Ishikawa (cell line): Measurements from ENCODE around the gene ABCC1.

Experiments
- CEBPB ChIP-seq: IDR thresholded peaks from 2 replicates; pipeline ENCODE4 v1.6.1; 2012
- CREB1 ChIP-seq: IDR thresholded peaks from 2 replicates; pipeline ENCODE4 v1.6.1; 2012; ENCODE audit warnings: low read depth
- EGR1 ChIP-seq: IDR thresholded peaks from 2 replicates; pipeline ENCODE4 v1.6.1; 2012
- EP300 ChIP-seq: IDR thresholded peaks from 2 replicates; pipeline ENCODE4 v1.6.1; 2012; ENCODE audit warnings: borderline replicate concordance
- FOXM1 ChIP-seq: IDR thresholded peaks from 2 replicates; pipeline ENCODE4 v1.6.1; 2012; ENCODE audit warnings: low read depth, borderline replicate concordance
- MAX ChIP-seq: IDR thresholded peaks from 2 replicates; pipeline ENCODE4 v1.6.1; 2012
- NFIC ChIP-seq: IDR thresholded peaks from 2 replicates; pipeline ENCODE4 v1.6.1; 2012
- RAD21 ChIP-seq: IDR thresholded peaks from 2 replicates; pipeline ENCODE4 v1.6.1; 2012; ENCODE audit warnings: low read depth
- REST ChIP-seq: IDR thresholded peaks from 2 replicates; pipeline ENCODE4 v1.6.1; 2012; ENCODE audit warnings: low read depth, mild to moderate bottlenecking
- TAF1 ChIP-seq: IDR thresholded peaks from 2 replicates; pipeline ENCODE4 v1.6.1; 2012; ENCODE audit warnings: low read depth, mild to moderate bottlenecking
- TCF12 ChIP-seq: IDR thresholded peaks from 2 replicates; pipeline ENCODE4 v1.6.1; 2012; ENCODE audit warnings: low read depth
- TEAD4 ChIP-seq: IDR thresholded peaks from 2 replicates; pipeline ENCODE4 v1.6.1; 2012
- USF1 ChIP-seq: IDR thresholded peaks from 2 replicates; pipeline ENCODE4 v1.6.1; 2012
- YY1 ChIP-seq: IDR thresholded peaks from 2 replicates; pipeline ENCODE4 v1.6.1; 2012; ENCODE audit warnings: low read depth
- ZBTB7A ChIP-seq: IDR thresholded peaks from 2 replicates; pipeline ENCODE4 v1.6.1; 2012; ENCODE audit warnings: low read depth

ABCC1 gene

GRCh38 chr16:16171332-16171919, 222.0 kb downstream of the ABCC1 start:
- TF ChIP-seq TEAD4, result no peak
- no peak for TF ChIP-seq CREB1
- no peak for TF ChIP-seq EGR1
- no peak for TF ChIP-seq CEBPB
- no peak for TF ChIP-seq REST
- TF ChIP-seq YY1, result no peak
- no peak for TF ChIP-seq NFIC
- no peak for TF ChIP-seq EP300
- TF ChIP-seq TAF1, result no peak
- no peak for TF ChIP-seq FOXM1
- no peak for TF ChIP-seq MAX

- TF ChIP-seq TAF1, result no peak
- no peak for TF ChIP-seq FOXM1
- TF ChIP-seq REST, result no peak
- no peak for TF ChIP-seq CEBPB
- TF ChIP-seq YY1, result no peak
- TF ChIP-seq USF1, result no peak
- no peak for TF ChIP-seq EP300
- TF ChIP-seq RAD21, result no peak
- TF ChIP-seq MAX, result no peak
- no peak for TF ChIP-seq EGR1
- no peak for TF ChIP-seq CREB1
- TF ChIP-seq ZBTB7A, result no peak
- TF ChIP-seq TCF12, result no peak
- no peak for TF ChIP-seq TEAD4
- no peak for TF ChIP-seq NFIC
Measured at GRCh38 chr16:16172991-16173390, 223.6 kb downstream of the ABCC1 start.

- TF ChIP-seq TEAD4 (no peak), EP300 (no peak), CEBPB (no peak), CREB1 (no peak), RAD21 (no peak)
Measured at GRCh38 chr16:16175296-16175695, 225.9 kb downstream of the ABCC1 start.

GRCh38 chr16:16176328-16176727, 226.9 kb downstream of the ABCC1 start:
- TF ChIP-seq EP300, result no peak
- no peak for TF ChIP-seq YY1
- TF ChIP-seq TEAD4, result no peak
- TF ChIP-seq CEBPB, result no peak
- no peak for TF ChIP-seq NFIC
- no peak for TF ChIP-seq CREB1
- TF ChIP-seq RAD21, result no peak
- TF ChIP-seq EGR1, result no peak
- TF ChIP-seq MAX, result no peak
- no peak for TF ChIP-seq FOXM1

GRCh38 chr16:16178455-16179162, 229.2 kb downstream of the ABCC1 start:
- TF ChIP-seq USF1 (no peak), YY1 (no peak), FOXM1 (no peak), TEAD4 (no peak), REST (no peak), MAX (no peak), CREB1 (no peak), EP300 (no peak), EGR1 (no peak)
